Measurements from ENCODE around the gene NUDT15.
"Not testable (repeated sequence)": the region's sequence is repeated elsewhere in the genome, so short reads cannot be mapped to it uniquely, and the experiment has no call there.

Gene NUDT15

DNA sequence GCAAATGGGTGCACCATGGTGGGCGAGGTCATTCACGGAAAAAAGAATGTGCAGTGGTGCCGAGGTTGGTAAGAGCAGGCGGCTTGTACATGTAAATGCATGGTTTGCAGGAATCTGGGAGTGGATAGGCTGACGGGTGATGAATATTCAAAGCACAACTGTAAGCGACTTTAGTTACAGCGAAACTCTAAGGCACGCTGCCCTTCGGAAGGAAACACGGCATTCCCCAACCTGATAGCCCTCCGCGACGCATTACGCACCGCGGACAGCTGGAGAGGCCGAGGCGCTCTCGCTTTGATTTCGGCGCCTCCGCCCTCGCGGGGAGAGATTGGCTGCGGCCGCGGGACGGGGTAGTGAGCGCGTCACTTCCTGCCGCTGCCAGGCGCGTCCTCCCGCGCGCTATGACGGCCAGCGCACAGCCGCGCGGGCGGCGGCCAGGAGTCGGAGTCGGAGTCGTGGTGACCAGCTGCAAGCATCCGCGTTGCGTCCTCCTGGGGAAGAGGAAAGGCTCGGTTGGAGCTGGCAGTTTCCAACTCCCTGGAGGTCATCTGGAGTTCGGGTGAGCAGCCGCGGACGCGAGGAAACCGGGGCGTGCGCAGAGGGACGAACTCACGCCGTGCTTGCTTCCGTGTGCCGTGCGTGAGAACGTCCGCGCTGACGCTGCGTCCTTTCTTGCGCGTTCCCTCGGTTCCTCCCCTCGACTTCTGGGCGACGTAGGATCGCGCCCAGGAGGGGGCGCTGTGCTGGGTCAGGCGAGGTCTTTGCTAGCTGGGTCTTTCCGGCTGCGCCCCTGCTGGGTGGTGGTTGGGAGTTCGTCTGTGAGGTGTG lies at the start of gene NUDT15:
Gene NUDT15 (plus strand): TSS at position 381 of the 828 bp plus-strand sequence. CDS start 21 bp downstream, at position 402.
- DNase-seq (ENCODE audit: low read depth in 2 of 2), result peak; percentile 87 to 89

DNA sequence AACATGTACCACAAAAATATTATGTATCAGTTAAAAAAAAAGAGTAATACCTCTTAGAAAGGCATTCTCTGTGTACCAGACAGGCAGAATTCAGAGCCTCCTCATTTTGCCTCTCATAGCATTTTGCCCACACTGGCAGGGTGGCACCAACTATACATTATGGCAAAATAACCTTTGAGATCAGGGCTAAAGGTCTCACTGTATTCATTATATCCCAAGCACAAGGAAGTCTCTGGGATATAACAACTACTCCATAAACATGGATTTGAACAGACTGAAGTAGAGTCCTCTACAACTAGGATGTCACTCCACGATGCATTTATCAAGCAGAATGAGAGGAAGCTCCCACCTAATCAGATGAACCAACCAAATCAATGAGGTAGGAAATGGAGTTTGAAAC lies 47.1 kb upstream of the NUDT15 start:
- DNase-seq (ENCODE audit: low read depth in 2 of 2), result no peak

DNA sequence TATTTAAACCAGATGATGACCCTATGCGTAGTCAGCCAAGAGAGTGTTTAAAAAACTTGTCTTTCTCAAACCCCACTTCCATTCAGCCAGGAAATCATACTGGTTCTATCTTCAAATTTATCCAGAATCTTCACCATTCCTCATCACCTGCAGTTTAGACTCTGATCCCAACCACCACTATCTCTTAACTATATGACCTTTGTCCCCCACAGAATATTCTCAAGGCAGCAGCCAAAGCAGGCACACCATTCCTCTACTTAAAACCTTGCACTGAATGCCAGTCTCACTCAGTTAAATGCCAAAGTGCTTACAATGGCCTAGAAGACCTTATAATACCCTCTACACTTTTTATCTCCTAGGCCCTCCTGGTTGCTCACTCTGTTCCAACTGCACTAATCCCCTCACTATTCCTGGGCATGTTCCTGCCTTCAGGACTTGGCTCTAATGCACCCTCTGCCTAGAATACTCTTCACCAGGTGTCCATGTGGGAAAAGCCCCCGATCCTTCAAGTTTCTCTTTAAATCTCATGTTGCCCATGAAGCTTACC lies 46.5 kb upstream of the NUDT15 start:
- DNase-seq (ENCODE audit: low read depth in 2 of 2), result no peak

DNA sequence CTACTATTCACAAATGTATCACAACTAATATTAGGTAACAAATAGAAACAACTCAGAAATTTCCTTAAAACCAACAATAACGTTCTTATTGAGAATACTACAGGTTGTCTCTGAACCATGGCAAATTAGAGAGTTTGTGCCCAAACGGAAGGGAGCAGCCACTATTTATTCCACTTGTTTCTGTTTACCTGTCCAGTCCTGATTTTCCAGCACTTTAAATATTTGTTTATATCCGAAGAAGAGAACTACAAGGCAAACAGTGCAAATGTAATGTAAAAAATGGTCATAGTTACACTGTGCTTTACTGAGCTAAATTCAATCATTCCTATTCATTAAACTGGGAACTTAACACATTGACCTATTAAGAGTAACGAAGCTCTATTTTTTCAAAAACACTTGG lies 45.7 kb upstream of the NUDT15 start:
- no peak for DNase-seq (ENCODE audit: low read depth in 2 of 2)

DNA sequence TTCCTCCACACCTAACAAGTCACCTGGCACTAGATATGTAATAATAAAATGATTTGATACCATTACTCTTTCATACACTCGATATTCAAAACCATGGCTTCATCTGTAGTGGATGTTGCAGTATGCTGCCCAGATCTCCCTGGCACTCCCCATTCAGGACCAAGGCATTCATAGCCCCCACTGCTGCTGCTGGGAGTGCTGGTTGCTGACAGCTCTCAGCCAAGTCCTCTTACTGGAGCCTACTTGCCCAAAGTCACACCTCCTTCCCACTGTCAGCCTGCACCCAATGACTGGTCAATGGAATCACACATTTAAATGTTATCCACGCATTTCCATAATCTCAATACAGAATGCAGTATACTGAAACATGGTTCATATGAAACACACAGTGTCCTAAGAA lies 40.1 kb upstream of the NUDT15 start:
- DNase-seq (ENCODE audit: low read depth in 2 of 2), result no peak

DNA sequence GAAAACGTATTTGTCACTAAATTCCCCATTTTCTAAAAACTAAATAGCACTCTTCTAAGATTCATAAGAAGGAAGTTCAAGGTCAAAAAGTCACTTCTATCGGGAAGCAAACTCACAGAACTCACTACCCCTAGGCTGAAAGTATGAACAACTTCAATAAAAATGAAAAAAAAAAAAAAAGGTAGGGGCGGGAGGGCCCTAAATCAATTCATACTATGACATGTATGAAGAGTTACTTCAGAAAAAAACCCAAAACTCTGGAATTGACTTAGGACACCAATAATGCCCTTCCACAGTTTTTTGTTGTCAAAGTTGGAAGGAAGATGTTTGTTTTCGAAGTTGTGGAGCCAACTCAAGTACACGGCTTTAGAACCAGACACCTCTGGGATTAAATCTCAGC lies 37.6 kb upstream of the NUDT15 start:
- DNase-seq (ENCODE audit: low read depth in 2 of 2), result no peak

DNA sequence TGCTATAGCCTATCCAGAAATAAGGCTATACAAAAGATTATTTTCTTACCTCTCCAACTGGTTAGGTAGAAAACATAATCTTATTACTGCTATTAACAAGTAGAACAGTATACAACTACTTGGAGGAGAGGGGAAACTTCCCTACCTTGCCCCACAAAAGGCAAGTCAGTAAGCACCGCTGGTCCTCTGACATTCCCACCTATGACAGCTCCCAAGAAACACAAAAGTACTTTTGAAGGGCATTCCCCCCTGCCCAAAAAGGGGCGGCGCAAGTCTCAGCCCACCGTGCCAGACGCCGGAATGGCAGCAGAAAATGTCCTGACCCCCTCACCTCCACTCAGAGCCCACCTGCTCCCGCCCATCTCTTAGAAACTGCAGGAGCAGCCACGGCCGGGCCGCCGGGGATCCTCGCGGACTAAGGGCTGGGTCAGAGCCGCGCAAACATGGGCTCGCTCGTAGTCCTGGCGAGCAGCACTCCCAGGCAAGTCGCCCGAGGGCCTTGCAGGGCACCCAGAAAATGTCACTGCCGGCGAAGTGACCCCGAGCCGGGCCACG lies 36.9 kb upstream of the NUDT15 start:
- DNase-seq (ENCODE audit: low read depth in 2 of 2), result no peak

DNA sequence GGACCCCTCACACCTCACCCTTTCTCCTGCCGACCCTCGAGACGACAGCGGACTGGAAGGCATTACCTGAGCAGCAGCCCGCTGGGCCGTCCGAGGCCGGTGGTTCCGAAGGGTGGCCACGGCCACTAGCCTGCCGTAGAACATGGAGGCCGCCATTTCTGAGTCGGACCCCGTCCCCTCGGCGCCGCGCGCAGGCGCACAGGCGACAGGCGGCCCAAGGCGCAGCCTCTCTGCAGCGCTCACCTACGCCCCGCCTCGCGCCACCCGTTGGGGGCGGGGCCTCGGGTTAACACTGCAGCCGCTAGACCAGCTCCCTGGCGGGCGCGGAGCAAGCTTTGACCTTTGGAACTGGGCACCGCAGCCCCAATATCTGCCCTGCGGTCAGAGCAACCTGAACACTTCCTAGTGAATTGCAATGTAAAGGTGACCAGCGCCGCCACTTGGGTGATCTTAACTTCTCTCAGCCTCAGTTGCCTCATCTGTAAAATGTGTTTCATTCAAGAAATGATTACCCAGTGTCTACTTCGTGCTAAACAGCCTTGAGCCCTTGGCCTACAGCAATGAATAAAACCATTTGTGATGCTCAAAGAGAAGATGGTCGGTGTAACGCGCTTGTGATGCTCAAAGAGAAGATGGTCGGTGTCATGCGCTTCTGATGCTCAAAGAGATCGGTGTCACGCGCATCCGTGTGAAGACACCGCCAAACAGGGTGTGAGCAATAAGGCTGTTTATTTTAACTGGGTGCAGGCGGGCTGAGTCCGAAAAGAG lies 36.2 kb upstream of the NUDT15 start, which contains the start of gene SUCLA2:
Gene SUCLA2 (minus strand): TSS at position 160 of the 768 bp plus-strand sequence. CDS start 4 bp downstream, at position 156.
- DNase-seq (ENCODE audit: low read depth in 2 of 2), result peak; percentile 73 to 83

DNA sequence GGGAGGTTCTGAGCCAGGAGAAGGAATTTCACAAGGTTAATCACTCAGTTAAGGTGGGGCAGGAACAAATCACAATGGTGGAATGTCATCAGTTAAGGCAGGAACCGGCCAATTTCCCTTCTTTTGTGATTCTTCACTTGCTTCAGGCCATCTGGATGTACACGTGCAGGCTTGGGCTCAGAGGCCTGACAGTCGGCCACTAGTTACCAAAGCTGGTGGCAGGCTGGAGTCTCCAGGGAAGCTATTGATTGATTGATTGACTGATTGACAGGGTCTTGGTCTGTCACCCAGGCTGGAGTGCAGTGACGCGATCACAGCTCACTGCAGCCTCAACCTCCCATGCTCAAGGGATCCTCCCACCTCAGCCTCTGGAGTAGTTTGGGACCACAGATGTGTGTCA lies 35.5 kb upstream of the NUDT15 start:
- not testable (repeated sequence) for DNase-seq (ENCODE audit: low read depth in 2 of 2)

DNA sequence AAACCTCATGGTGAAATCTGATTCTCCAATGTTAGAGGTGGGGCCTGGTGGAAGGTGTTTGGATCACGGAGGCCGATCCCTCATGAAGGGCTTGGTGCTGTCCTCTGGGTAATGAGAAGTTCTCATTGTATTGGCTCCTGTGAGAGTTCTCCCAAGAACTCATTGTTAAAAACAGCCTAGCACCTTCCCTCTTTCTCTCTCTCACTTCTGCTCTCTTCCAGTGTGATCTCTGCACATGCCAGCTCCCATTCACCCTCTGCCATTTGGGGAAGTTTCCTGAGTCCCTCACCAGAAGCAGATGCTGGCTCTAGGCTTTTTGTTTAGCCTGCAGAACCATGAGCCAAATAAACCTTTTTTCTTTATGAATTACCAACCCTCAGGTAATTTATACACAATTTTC lies 33.3 kb upstream of the NUDT15 start:
- DNase-seq (ENCODE audit: low read depth in 2 of 2), result no peak

DNA sequence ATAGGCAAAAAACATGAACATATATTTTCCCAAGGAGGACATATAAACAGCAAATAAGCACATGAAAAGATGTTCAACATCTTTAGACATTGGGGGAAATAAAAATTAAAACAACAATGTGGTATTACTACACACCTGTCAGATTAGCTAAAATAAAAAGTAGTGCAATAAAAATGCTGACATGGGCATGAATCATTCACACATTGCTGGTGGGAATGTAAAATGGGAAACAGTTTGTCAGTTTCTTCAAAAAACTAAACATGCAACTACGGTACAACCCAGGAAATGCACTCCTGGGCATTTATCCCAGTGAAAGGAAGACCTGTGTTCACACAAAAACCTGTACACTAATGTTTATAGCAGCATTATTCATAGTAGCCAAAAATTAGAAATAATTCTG lies 31.1 kb upstream of the NUDT15 start:
- no peak for DNase-seq (ENCODE audit: low read depth in 2 of 2)

DNA sequence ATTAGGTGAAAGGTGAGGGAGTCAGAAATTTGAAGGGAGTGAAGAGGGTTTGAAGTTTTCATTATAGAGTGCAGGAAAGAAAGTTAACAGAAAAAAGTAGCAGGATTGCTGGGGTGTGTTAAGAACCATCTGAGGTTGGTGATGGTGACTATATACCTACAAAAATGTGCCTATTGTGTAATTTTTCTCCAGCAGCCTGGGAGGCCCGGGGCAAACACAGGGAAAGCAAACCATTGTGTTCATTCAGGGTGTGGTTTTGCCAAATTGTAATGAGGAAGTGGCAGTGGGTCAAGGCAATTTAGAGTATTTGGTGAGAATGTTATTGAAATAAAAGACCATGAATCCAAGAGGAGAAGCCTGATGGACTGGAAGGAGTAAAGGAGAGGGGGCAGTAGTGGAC lies 28.2 kb upstream of the NUDT15 start:
- no peak for DNase-seq (ENCODE audit: low read depth in 2 of 2)

DNA sequence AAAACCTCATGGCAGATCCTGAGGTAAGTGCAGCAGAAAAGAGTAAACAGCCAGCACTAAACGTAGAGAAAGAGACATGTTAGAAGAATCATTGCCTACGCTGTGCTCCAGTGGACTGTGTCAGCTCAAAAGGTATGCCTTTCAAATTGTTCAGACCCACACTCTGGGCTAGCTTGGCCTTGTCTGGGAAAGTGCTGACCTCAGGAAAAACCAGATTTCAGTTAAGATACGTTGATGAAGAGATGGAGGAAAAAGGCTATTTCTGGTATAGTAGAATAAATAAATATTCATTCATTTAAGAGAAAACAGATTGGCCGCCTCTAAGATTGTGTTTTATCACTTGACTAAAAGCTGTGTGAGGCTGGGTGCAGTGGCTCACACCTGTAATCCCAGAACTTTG lies 26.8 kb upstream of the NUDT15 start:
- DNase-seq (ENCODE audit: low read depth in 2 of 2), result no peak

DNA sequence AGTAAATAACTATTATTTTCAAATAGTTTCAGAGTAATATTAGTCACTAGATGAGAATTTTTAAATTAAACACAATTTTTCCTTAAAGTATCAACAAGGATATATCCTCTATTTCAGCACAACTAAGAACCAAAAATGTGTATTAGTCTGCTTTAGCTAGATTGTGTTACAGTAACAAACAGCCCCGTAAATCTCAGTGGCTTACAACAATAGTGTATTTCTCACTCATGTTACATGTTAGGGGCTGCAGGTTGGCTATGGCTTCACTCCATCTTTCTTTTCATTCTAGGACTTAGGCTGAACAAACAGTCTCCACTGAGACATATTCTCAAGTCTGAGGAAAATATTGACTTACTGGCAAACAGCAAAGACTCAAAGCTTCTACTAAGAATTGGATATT lies 24.9 kb upstream of the NUDT15 start:
- DNase-seq (ENCODE audit: low read depth in 2 of 2), result no peak

DNA sequence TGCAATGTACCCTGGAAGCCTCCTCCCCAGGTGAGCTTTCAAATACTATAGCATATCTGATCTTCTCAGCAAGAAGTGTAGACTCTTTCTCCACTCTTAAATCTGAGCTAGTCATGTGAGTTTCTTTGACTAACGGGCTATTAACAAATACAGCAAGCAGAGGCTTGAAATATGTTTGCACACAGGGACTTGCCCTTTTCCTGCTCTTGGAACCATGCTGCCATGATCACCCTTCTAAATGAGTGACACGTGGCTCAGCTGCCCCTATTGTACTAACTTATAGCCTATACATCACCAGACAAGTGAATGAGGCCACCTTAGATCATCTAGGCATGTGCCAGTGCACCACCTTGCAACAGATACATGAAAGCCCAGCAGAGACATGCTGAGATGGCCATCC lies 23.2 kb upstream of the NUDT15 start:
- no peak for DNase-seq (ENCODE audit: low read depth in 2 of 2)

DNA sequence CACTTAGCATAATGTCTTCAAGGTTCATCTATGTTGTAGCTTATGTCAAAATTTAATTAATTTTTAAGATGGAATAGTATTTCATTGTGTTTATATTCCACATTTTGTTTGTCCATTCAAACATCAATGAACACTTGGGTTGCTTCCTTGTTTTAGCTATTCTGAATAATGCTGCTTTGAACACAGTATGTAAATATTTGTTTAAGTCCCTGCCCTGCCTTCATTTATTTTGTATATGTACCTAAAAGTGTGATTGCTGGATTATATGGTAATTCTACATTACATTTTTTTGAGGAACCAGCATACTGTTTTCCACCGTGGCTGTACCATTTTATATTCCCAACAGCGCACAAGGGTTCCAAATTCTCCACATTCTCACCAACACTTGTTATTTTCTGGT lies 18.9 kb upstream of the NUDT15 start:
- DNase-seq (ENCODE audit: low read depth in 2 of 2), result no peak

DNA sequence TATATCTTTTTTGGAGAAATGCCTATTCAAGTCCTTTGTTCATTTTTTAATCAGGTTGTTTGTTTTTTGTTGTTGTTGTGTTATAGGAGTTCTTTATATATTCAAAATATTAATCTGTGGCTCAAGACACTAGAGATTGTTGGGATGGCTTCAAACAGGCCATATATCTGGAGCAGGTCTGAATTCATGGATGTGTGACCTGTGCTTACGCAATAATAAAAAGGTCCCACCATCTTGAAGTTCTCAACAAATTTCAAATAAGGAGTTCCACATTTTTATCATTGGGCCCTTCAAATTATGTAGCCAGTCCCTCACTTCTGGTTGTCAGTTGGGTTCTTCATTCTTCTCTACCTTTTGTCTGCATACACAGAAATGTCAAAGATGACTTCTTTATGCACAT lies 17.7 kb upstream of the NUDT15 start:
- DNase-seq (ENCODE audit: low read depth in 2 of 2), result no peak

DNA sequence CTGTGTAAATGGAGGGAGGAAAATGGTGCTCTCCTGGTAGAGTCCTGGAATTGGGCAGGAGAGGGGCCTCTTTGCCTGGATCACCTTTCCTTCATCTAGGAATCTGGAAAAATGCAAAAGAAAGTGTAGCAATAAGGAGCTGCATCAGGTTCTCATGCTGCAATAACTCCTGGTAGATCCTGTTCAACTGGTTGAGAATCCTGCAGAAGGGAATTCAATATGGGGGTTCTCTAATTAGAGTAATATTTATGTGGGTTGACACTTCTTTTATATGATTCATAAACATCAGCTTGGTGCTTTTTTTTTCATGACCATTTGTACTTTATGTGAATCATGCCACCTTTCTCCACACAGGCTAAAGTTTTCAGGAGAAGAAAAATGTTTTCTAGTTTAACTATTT lies 9.5 kb upstream of the NUDT15 start:
- no peak for DNase-seq (ENCODE audit: low read depth in 2 of 2)

DNA sequence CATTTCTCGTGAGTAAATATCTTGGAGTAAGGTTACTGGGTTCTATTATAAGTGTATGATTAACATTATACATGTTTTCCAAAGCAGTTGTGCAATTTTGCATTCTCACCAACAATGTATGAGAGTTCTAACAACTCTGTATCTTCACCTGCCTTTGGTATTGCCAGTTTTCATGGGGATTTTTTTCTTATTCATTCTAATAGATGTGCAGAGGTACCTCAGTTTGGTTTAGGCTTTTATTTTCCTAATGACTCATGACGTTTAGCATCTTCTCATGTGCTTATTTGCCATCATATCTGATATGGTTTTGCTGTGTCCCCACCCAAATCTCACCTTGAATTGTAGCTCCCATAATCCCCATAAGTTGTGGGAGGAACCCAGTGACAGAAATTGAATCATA lies 7.7 kb upstream of the NUDT15 start:
- no peak for DNase-seq (ENCODE audit: low read depth in 2 of 2)

DNA sequence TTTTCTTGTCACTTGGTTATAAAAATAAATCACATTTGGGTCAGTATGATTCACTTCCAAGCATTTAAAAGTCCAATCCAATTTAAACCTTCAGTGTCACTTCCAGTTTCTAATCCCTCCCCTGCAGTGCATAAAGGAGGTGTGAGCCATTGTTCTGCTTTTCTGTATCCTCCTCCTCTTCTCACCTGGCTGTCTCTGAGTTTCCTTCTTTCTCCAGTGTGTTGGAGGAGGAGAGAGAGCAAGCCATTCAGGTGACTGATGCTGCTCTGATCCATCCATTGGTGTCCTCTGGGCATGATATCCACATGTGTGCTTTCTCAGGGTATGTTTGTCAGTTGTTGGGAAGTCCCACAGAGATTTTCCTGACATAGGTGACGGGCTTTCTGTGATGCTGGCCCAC lies 1.2 kb downstream of the NUDT15 start:
- no peak for DNase-seq (ENCODE audit: low read depth in 2 of 2)

DNA sequence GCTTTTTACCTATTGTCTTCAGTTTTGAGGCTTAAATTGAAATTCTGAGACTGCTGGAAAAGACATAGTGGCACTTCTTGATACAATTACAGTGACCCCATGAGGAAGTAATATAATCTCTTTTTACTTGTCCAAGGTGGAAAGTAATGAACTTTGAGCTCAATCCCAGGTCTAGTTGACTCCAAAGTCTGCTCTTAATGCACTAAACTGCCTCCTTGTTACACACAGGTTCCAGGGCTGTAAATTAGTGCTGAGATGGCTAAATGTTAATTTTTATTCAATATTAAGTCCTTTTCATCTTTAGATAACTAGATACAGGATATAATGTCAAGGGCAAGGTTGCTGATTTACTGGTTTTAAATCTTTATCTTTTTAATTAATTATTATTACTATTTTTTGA lies 2.5 kb downstream of the NUDT15 start:
- no peak for DNase-seq (ENCODE audit: low read depth in 2 of 2)

DNA sequence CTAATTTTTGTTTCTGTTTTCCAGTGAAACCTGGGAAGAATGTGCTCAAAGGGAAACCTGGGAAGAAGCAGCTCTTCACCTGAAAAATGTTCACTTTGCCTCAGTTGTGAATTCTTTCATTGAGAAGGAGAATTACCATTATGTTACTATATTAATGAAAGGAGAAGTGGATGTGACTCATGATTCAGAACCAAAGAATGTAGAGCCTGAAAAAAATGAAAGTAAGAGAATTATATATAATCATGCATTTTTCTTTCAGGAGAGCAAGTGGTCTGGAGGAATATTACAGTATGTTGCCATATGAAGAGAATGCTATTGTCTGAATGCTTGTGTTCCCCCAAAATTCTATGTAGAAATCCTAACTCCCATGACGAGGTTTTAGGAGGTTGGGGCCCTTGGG lies 3.4 kb downstream of the NUDT15 start:
- no peak for DNase-seq (ENCODE audit: low read depth in 2 of 2)

DNA sequence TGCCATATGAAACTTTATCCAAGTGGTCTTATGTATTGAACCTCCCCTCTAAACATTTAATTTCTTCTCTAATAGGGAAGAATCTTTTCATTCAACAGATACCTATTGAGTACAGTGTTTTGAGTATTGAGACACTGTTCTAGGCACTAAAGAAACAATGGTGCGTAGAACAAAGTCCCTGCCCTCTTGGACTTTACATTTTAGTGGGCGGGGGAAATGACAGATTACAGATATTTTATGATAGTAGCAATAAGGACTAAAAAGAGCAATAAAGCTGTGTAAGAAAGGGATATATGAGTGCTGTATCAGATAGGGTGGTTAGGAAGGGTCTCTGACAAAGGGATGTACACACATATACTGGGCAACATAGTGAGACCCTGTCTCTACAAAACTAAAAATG lies 5.4 kb downstream of the NUDT15 start:
- DNase-seq (ENCODE audit: low read depth in 2 of 2), result no peak

All from stimulated activated CD8-positive, alpha-beta memory T cell treated with anti-CD3 and anti-CD28 coated beads, Interleukin-2, amount 100 ng/mL, for 1 hour (primary cell).